Astrocyte of the cerebellum (primary cell): ENCODE results near the gene LEFTY2.

Source experiments
- DNase-seq: peaks from one replicate; pipeline ENCODE4 v3.0.0-alpha.2; 2011; ENCODE audit warnings: low read depth
- H3K4me3 ChIP-seq: 2 replicates; pipeline ENCODE4 v1.5.1; 2011; ENCODE audit warnings: mild to moderate bottlenecking, low read depth, low read length, moderate library complexity
- in situ Hi-C: cut with HindIII; loops from 2 replicates; pipeline ENCODE4 v1.10.0; 2017; ENCODE audit warnings: low sequenced_read_pairs
- TF ChIP-seq, protein P1 (sequence below): IDR thresholded peaks from 2 replicates; pipeline ENCODE4 v1.5.1; 2012; ENCODE audit warnings: low read length, low read depth, moderate library complexity, mild to moderate bottlenecking; ENCODE audit errors: missing control alignments

LEFTY2 gene

DNA sequence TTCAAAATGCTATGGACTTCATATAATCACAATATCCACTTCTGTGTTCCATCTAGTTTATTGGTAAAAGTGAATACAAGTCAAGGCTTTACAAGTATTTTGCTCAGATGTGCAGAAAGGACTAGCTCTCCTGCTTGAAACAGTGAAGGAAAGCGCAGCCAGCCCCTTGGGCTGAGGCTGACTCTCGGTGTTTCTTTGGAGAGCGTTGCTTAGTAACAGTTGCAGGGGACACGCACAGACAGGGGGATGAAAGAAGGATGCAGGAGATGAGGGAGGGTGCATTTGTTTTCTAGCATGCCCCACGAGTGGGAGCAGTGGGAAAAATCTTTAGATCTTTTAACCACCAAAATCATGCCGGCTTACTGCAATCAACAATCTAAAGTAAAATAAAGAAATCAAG, 26.1 kb downstream of the LEFTY2 start:
- TF ChIP-seq, protein P1, sequence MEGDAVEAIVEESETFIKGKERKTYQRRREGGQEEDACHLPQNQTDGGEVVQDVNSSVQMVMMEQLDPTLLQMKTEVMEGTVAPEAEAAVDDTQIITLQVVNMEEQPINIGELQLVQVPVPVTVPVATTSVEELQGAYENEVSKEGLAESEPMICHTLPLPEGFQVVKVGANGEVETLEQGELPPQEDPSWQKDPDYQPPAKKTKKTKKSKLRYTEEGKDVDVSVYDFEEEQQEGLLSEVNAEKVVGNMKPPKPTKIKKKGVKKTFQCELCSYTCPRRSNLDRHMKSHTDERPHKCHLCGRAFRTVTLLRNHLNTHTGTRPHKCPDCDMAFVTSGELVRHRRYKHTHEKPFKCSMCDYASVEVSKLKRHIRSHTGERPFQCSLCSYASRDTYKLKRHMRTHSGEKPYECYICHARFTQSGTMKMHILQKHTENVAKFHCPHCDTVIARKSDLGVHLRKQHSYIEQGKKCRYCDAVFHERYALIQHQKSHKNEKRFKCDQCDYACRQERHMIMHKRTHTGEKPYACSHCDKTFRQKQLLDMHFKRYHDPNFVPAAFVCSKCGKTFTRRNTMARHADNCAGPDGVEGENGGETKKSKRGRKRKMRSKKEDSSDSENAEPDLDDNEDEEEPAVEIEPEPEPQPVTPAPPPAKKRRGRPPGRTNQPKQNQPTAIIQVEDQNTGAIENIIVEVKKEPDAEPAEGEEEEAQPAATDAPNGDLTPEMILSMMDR = no peak
- no peak overlapping the region for H3K4me3 ChIP-seq
- in situ Hi-C loops = no loop called here
- DNase-seq = no peak

DNA sequence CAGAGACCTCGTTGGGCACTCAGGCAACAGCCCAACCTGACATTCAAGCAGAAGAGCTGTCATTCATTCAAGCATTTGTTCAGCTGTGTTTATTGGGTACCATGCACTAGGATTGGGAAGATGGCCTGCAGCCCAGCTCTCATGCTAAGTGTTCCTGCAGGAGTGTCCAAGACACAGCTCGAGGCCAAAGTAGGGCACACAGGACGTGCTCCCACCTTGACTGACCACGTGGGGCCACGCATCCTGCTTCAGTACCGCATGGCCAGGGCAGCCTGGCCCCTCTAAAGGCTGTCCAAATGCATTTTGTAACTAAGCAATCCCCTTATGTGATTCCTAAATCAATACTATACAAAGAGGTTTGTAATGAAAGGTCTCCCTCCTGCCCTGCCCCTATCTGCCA, 26.6 kb downstream of the LEFTY2 start:
- in situ Hi-C loops = no loop called here
- no peak overlapping the region for H3K4me3 ChIP-seq
- DNase-seq = no peak
- TF ChIP-seq, protein P1 = no peak

DNA sequence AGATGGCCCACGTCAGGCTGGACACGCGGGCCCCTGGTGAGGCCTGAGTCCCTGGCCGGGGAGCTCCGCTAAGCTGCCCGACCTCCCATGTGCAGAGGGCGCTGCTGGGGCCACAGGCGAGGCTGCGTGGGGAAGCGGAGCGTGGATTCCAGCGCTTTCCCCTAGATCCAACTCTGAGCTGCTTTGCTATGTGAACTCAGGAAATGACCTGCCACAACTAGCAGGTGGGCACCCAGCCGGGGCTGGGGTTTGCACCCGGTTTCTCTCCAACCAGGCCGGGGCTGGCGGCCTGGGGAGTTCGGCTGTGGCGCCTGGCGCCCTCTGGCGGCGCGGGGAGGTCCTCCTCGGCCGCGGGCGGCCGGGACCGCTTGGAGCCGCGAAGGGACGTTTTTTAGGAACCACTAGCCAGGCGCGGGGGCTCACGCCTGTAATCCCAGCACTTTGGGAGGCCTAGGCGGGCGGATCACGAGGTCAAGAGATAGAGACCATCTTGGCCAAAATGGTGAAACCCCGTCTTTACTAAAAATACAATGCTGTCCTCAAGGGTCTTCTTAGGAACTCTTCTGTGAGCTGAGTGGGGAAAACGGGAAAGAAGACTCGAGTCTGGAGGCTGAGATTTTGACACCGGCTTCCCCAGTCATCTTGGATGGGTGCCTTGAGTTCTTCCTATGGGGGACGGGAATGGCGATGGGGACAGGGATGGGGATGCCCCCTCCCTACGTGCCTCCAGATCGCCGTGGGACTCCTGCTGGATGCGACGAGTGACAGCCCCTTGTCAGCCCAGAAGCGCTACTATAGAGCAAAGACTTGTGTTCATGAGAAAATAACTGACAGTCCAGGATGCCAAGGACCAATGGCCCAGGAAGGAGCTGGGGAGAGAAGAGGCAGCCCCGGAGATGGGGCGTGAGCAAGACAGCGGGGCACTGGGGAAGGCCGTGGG, 29.6 kb downstream of the LEFTY2 start:
- no peak for DNase-seq
- TF ChIP-seq, protein P1 = peak; percentile 77
- in situ Hi-C loops = no loop called here
- H3K4me3 ChIP-seq = no peak overlapping the region

DNA sequence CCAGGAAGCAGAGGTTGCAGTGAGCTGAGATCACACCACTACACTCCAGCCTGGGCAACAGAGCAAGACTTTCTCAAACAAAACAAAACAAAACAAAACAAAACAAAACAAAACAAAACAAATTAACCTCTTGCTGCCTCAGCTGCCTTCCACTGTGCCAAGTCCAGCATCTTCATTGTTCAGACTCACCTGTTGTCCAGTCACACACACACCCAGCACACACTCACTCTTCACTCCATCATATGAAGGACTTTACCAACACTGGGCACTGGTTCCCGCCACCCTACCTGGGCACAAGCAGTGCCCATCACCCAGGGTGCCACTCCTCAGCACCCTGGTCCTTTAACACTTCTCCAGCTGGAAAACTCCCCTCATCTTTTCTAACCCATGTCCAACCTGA, 31.5 kb downstream of the LEFTY2 start:
- in situ Hi-C loops = no loop called here
- TF ChIP-seq, protein P1 = no peak
- no peak for DNase-seq
- no peak overlapping the region for H3K4me3 ChIP-seq

DNA sequence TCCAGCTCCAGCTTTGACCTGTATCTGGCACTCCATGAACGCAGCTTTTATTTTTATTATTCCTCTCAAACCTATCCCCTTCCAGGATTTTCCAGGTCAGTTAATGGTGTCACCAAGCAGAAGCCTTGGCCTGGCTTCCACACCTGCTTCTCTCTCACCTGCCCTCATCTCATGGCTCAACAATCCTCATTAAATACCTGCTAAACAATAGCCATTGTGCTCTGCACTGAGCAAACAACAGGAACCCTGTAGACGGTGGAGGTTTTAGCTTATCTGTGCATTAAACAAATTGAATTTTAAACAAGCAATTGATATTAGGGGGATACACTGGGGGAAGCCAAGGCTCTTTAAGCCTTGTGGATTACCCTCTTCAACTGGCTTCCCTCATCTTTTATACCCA, 32.2 kb downstream of the LEFTY2 start:
- TF ChIP-seq, protein P1 = no peak
- DNase-seq = no peak
- no peak overlapping the region for H3K4me3 ChIP-seq
- in situ Hi-C loops = no loop called here

DNA sequence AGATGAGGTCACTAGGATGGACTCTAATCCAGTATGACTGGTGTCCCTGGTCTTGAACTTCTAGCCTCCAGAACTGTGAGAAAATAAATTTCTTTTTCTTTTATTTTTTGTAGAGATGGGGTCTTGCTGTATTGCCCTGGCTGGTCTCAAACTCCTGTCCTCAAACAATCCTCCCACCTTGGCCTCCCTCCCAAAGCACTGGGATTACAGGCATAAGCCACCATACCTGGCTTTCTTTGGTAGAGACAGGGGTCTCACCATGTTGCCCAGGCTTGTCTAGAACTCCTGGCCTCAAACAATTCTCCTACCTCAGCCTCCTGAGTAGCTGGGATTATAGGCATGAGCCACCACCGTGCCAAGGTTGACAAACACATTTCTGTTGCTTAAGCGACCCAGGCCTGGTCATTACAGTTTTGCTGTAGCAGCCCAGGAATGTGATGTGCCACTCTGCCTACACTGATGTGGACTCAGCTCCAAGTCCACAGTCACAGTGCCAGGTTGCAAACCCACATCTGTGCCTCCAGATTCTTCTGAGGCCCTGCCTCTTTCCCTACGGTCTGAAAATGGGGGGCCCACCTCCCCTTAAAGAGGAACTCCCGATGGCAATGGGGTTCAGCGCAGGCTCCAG, 32.9 kb downstream of the LEFTY2 start:
- in situ Hi-C loops = no loop called here
- TF ChIP-seq, protein P1 = no peak
- H3K4me3 ChIP-seq = no peak overlapping the region
- no peak for DNase-seq
